Upper lobe of left lung (tissue), 4 donors: ENCODE data around the gene LRG1.

Source experiments
- CTCF ChIP-seq, 6 experiments: fragments of 450-650 bp in 4 of 6; fragments of 200-600 bp in 2 of 6; sonication (generic) in 2 of 6; IDR thresholded peaks; one replicate each; pipeline ENCODE4 v1.5.1; 2016 to 2019; ENCODE audit warnings: antibody characterized with exemption in 6 of 6
- POLR2A ChIP-seq, 4 donors: fragments of 450-650 bp; IDR thresholded peaks; one replicate each; pipeline ENCODE4 v1.5.1; 2016 to 2017; ENCODE audit warnings: antibody characterized with exemption in 4 of 4, mild to moderate bottlenecking in 2 of 4

DNA sequence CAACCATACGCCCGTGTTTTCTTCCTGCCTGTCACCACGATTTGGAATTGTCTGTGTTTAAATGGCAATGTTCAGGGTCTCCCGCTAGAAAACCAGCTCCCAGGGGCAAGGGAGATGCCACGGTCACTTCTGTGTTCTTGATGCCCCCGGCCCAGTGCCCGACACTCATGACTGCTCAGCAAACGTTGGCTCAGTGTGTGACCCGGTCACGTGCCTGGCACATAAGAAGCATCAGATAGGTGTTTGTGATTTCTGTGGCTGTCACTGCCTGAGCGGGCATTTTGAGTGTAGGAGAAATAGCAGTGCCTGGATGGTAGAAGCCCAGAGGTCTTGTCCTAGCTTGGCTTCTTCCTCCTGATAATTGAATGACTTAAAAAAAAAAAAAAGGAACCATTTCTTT, 52.3 kb downstream of the LRG1 start:
- TF ChIP-seq CTCF (IDR thresholded peaks at IDR 0.05) (no peak), POLR2A (IDR thresholded peaks at IDR 0.05) (no peak)
